ENCODE data around the gene CCDC102A. TPM values are rescaled to one million over a fixed set of nuclear protein-coding genes. Genes with fewer than 3 reads are reported as not detected.
A peak's percentile ranks its signal among the peaks of the same experiment; 100 is the strongest.

Gene CCDC102A
- total and polyA plus RNA-seq, 8 donors = 1.7 to 14.5 (median 4.1) TPM; not detected in 1

- peak; percentile 66 to 86 for DNase-seq
- intact Hi-C loops (cut with DNase I; ENCODE audit: low total_unique reads) = no loop called here
- H3K9me3 ChIP-seq = no peaks in the 10 kb centered on the region
- 10 to 15% (median 10%) methylated on average over 32 to 36 of the region's 36 CpGs for WGBS, 5 donors
- TF ChIP-seq EP300 (IDR thresholded peaks at IDR 0.05) = no peak
- no peak for TF ChIP-seq POLR2A (IDR thresholded peaks at IDR 0.05)
- TF ChIP-seq, protein P1, sequence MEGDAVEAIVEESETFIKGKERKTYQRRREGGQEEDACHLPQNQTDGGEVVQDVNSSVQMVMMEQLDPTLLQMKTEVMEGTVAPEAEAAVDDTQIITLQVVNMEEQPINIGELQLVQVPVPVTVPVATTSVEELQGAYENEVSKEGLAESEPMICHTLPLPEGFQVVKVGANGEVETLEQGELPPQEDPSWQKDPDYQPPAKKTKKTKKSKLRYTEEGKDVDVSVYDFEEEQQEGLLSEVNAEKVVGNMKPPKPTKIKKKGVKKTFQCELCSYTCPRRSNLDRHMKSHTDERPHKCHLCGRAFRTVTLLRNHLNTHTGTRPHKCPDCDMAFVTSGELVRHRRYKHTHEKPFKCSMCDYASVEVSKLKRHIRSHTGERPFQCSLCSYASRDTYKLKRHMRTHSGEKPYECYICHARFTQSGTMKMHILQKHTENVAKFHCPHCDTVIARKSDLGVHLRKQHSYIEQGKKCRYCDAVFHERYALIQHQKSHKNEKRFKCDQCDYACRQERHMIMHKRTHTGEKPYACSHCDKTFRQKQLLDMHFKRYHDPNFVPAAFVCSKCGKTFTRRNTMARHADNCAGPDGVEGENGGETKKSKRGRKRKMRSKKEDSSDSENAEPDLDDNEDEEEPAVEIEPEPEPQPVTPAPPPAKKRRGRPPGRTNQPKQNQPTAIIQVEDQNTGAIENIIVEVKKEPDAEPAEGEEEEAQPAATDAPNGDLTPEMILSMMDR (IDR thresholded peaks at IDR 0.05) = no peak
- TF ChIP-seq POLR2AphosphoS5 (IDR thresholded peaks at IDR 0.05) = no peak
- no peaks in the 10 kb centered on the region for H3K27me3 ChIP-seq
- H3K27ac ChIP-seq = peak overlapping the region; percentile 83 to 89 (median 84)
- peaks cover 46 to 75% (median 70%) of the 10 kb centered on the region in 4 donors for H3K4me1 ChIP-seq
- peaks cover 9 to 19% (median 11%) of the 10 kb centered on the region in 4 donors for H3K36me3 ChIP-seq
- peak overlapping the region; percentile 39 to 61 (median 42) for H3K4me3 ChIP-seq
Measured at GRCh38 chr16:57479205-57479975, 57.0 kb downstream of the CCDC102A start.

DNA sequence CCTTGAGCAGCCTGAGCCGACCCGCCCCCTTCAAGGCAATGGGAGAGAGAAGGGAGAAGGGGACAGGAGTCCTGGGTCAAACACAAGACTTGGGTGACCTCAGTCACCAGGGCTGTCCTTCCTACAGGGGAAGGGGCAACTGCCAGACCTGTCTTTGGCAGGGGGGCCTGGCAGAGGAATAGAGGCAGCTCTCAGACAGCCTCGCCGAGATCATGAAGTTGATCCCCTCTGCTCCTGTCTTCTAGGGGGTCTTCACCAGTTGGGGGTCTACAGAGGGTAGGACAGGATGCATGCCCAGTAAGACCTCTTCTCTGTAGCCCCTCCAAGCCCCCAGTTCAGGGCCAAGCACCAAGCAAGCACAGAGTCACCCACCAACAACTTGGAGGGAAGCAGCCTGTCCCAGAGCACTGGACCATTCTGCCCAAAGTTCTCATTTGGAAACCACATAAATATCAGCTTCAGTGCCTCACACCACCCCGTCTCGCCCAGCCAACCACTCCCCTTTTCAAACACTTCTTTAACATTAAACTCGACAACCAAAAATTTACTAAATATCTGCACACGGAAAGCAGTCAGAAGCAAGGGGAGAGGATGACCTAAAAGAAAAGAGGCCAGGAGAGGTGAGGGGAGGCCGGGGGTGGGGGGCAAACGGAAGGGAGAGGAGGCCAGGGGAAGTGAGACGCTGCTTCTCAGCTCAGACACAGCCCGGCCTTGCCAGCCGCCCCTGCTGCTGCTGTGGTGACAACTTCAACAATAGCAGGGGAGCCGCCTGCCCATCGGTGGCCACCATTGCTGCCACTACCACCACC, 57.8 kb downstream of the CCDC102A start:
- WGBS, 5 donors = 31 to 35% (median 32%) methylated on average over 11 to 15 of the region's 15 CpGs
- no peak for TF ChIP-seq POLR2AphosphoS5 (IDR thresholded peaks at IDR 0.05)
- no peak for TF ChIP-seq EP300 (IDR thresholded peaks at IDR 0.05)
- no peak for TF ChIP-seq POLR2A (IDR thresholded peaks at IDR 0.05)
- TF ChIP-seq, protein P1 (IDR thresholded peaks at IDR 0.05) = no peak
- intact Hi-C loops (cut with DNase I; ENCODE audit: low total_unique reads) = no loop called here
- peak overlapping the region in 4 of 5 donors; percentile 83 to 89 (median 86) for H3K27ac ChIP-seq
- no peaks in the 10 kb centered on the region for H3K27me3 ChIP-seq
- H3K4me3 ChIP-seq = peak overlapping the region; percentile 39 to 61 (median 42)
- H3K36me3 ChIP-seq = peaks cover 15 to 27% (median 19%) of the 10 kb centered on the region in 4 donors
- no peaks in the 10 kb centered on the region for H3K9me3 ChIP-seq
- peaks cover 40 to 68% (median 62%) of the 10 kb centered on the region in 4 donors for H3K4me1 ChIP-seq
- DNase-seq = no peak

GRCh38 chr16:57477531-57478202, 58.7 kb downstream of the CCDC102A start:
- no peak for TF ChIP-seq POLR2A (IDR thresholded peaks at IDR 0.05)
- no peak for TF ChIP-seq POLR2AphosphoS5 (IDR thresholded peaks at IDR 0.05)
- no peak for TF ChIP-seq EP300 (IDR thresholded peaks at IDR 0.05)
- TF ChIP-seq, protein P1 (IDR thresholded peaks at IDR 0.05) = no peak
- H3K27ac ChIP-seq = peak overlapping the region in 3 of 5 donors; percentile 38 to 87 (median 84)
- H3K4me3 ChIP-seq = peak overlapping the region in 1 of 4 donors; percentile 61
- no peaks in the 10 kb centered on the region for H3K27me3 ChIP-seq
- DNase-seq = no peak
- intact Hi-C loops (cut with DNase I; ENCODE audit: low total_unique reads) = no loop called here
- peaks cover 37 to 73% (median 63%) of the 10 kb centered on the region in 4 donors for H3K4me1 ChIP-seq
- H3K9me3 ChIP-seq = no peaks in the 10 kb centered on the region
- WGBS, 5 donors = 58 to 86% (median 61%) methylated on average over 3 to 9 of the region's 9 CpGs
- H3K36me3 ChIP-seq = peaks cover 25 to 37% (median 28%) of the 10 kb centered on the region in 4 donors
